Adrenal gland (tissue), 5 donors: Measurements from ENCODE around the gene RAI2.

Source experiments
- CTCF ChIP-seq, 6 experiments: fragments of 450-650 bp in 4 of 6; fragments of 200-600 bp in 2 of 6; sonication (generic) in 1 of 6; IDR thresholded peaks; 1 replicate in 5 of 6; 2 replicates in 1 of 6; pipeline versions ENCODE4 v1.5.1 to v1.8.0; 2016 to 2021; ENCODE audit warnings: antibody characterized with exemption in 6 of 6, mild to moderate bottlenecking in 2 of 6, moderate library complexity in 1 of 6
- POLR2A ChIP-seq, 2 donors: fragments of 450-650 bp; IDR thresholded peaks; one replicate each; pipeline ENCODE4 v1.6.1; 2017; ENCODE audit warnings: antibody characterized with exemption in 2 of 2, mild to moderate bottlenecking in 2 of 2, moderate library complexity in 1 of 2
- donor health status: DM: no; HTN: no; CAD: no.

GRCh38 chrX:17788956-17789562 is 72.0 kb downstream of the RAI2 start:
- no peak for TF ChIP-seq CTCF (IDR thresholded peaks at IDR 0.05)
- no peak for TF ChIP-seq POLR2A (IDR thresholded peaks at IDR 0.05)
